Measurements from ENCODE around the gene HHAT.
A peak's percentile ranks its signal among the peaks of the same experiment; 100 is the strongest.
"Not testable (repeated sequence)": the region's sequence is repeated elsewhere in the genome, so short reads cannot be mapped to it uniquely, and the experiment has no call there.

HHAT gene

GRCh38 chr1:210648588-210649269, 320.0 kb downstream of the HHAT start:
- DNase-seq: no peak

GRCh38 chr1:210650403-210650802, 321.7 kb downstream of the HHAT start:
- no peak for DNase-seq

GRCh38 chr1:210652329-210652954, 323.7 kb downstream of the HHAT start:
- DNase-seq: no peak

DNA sequence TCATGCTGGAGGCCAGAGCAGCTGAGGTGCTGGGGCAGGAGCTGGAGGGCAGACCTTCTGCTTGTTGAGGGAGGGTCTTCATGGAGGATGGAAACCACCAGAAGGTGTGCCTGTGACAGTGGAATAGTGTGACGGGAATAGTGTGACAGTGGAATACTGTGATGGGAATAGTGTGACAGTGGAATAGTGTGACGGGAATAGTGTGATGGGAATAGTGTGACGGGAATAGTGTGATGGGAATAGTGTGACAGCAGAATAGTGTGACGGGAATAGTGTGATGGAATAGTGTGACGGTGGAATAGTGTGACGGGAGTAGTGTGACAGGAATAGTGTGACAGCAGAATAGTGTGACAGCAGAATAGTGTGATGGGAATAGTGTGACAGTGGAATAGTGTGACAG, 325.1 kb downstream of the HHAT start:
- DNase-seq: no peak

DNA sequence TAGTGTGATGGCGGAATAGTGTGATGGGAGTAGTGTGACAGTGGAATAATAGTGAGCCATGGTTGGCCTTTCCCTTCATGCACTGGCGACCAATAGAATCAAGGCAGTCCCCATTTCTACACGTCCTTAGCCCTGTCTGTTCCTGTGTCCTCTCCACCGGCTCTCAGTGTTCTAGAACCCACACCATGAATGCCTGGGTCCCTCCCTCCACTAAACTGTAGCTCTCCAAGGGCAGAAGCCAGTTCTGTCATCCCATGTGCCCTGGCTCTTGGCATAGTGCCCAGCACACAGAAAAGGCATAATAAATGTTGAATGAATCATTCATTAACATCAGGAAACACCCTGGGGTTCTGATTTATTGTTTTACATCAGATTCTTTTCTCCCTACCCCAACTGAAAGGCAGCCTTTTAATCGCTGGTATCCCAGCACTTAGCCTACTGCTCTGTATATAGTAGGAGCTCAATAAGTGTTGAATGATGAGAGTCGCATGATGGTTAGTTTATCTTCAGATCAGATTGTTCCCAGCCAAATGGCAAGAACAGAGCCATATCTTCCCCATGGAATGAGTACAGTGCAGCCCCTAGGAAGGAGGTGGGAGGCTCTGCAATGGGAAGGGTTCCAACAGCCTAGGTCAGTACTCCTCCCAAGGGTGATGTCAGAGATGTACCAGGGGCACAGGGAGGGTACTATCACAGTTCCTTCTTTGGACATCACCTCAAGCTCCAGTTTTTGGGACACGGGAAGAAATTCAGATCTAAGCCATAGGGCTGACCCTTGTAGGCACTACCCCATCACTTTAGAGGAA, 325.7 kb downstream of the HHAT start:
- DNase-seq: no peak

- no peak for DNase-seq
Measured at GRCh38 chr1:210655511-210655910, 326.8 kb downstream of the HHAT start.

DNA sequence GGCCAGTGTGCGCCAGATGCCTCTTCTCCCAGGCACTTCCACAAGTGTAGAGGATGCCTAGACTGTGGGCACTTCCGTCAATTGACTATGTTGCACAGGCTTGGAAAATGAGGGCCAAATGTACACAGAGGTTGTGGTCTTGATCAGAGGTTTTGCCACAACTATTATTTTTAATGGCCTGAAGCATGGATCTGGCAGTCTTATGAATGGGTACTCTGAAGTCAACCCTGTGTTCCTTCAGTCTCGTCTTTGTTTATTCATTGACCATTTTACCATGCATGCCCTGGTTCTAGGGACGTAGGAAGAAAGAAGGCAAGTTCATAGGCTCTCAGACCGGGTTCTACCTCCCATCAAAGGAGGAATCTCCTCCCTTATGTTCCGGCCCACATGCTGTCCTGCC, 329.1 kb downstream of the HHAT start:
- DNase-seq: no peak

GRCh38 chr1:210661520-210661919, 332.8 kb downstream of the HHAT start:
- not testable (repeated sequence) for DNase-seq

GRCh38 chr1:210662291-210663050, 333.8 kb downstream of the HHAT start:
- peak; percentile 16 for DNase-seq

DNA sequence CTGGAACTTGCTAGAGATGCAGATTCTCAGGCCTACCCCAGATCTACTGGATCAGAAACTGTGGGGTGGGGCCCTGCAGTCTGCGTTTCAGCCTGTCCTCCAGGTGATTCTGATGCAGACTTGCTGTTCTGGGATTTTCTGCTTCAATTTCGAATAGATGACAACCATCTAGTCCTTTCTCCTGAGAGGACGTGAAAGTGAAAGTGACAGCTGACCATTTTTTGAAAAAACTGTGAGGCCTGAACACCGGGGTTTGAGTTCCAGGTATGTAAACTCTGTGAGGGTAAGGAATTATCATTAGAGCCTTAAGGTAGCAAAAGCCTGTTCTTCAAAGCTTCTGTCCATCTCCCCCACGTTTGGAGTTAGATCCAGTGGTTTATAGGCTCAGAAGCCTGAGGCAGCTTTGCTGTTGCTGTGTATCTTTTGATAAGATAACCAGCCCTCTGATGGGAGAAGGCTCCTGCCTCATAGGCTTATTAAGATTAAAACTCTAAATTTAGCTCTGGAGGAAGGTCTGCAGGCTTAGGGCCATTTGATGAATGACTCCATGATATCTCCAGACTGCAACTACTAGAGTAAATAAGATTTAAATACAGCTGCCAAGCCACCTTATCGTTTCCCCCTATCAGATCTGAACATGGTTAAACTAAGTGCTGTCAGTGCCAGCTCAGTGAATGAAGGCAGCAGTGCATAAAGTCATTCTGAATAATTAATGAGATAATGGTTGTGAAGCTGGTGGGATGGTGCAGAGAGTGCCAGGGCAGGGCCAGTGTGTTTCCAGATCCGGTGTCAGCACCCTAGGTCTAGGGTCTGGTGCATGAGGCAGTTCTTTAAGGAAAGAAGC, 335.2 kb downstream of the HHAT start:
- DNase-seq: no peak

DNA sequence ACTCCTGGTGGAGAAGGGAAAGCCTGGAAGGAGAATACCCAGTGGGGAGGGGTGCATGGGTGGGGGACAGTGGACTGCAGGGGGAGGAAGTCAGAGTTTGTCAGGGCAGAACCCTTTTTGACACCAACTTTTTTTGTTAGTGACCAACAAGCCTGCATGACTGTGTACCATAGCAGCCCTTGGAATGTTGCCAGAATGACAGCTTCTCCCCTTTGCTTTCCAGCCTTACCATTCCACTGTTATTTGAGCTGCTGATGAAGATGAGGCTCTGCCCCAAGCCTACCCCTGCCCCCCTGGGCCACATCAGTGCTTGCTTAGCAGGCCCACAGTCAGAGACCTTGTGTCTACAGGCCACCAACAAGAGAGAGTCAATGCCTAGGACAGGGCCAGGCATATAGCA, 341.2 kb downstream of the HHAT start:
- DNase-seq: no peak

DNA sequence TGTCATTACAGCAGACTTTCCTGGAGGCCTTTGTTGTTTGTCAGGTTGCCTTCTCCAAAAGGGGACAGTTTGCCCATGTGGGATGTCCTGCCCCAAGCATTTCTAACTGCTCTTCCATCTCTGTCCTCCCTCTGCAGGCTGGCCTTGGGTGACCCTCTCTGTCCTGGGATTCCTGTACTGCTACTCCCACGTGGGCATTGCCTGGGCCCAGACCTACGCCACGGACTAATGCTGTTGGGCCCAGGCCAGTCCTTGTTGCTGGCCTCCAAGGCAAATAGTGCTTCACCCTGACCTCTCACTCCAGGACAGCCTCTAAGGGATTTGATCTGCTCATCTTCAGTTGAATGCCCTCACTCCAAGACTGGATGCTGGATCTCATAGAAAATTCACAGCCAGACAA, 345.4 kb downstream of the HHAT start:
- no peak for DNase-seq

- DNase-seq: no peak
Measured at GRCh38 chr1:210676539-210676938, 347.8 kb downstream of the HHAT start.

DNA sequence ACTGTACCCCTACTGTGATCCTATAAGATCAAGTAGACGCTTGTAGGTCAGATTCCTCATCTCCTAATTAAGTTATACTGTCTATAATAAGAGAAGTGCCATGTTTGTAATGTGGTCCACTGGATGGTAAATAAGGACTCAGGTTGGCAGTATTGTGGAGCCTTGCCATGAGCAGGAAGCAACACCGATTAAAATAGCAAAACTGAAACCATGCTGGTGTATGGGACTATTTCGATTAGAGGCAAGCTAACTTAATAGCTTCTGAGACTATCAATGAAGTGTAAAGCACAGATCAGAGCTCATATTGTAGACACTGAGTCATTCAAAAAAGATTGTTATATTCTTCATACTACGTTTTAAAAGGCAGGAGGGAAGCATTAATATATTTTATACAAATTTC, 348.8 kb downstream of the HHAT start:
- no peak for DNase-seq

DNA sequence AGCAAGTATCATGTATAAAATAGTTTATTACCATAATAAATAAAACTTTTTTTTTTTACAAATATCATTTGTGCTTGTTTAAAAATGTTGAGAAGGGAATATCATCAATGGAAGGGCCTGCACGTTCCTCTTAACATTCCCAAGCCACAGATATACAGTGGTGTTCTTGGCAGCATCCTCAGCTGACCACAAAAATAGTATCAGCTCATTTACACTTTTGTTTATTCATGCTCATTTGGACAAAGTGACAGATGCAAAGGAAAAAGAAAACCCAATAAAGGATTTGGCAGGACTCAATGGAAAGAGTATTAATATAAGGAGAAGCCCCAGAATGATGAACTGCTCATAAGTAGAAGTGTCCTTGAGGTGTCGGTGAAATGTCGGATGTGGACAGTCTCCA, 349.6 kb downstream of the HHAT start:
- no peak for DNase-seq

- no peak for DNase-seq
Measured at GRCh38 chr1:210681158-210681557, 352.5 kb downstream of the HHAT start.

DNA sequence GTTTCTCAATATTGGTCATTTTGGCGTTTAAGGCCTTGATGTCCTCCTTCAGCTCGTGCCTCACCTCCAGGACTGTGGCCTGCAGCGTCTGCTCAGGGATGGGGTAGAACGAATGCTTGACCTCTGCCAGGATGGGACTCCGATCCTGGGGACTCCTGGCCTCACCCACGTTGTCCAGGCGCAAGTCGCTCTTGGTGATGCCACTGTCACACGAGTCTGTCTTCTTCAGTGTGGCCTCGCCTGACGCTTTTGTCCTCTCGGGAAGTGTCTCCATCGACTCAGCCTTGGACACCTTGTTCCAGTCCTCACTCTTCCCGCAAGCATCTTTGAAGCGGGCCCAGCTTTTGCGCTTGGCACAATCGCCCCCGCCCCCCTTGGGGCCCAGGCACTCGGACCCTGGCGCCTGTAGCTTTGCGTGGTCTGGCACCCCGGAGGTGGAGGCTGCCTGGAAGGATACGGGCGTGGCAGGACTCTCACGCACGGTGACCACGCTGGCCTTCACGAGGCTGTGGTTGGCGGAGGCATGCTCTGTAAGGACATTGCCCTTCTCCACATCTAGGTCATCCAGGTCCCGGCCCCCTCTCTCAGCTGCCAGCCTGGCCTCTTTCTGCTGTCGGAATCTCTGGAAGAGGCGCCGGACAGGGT, 354.8 kb downstream of the HHAT start:
- no peak for DNase-seq

DNA sequence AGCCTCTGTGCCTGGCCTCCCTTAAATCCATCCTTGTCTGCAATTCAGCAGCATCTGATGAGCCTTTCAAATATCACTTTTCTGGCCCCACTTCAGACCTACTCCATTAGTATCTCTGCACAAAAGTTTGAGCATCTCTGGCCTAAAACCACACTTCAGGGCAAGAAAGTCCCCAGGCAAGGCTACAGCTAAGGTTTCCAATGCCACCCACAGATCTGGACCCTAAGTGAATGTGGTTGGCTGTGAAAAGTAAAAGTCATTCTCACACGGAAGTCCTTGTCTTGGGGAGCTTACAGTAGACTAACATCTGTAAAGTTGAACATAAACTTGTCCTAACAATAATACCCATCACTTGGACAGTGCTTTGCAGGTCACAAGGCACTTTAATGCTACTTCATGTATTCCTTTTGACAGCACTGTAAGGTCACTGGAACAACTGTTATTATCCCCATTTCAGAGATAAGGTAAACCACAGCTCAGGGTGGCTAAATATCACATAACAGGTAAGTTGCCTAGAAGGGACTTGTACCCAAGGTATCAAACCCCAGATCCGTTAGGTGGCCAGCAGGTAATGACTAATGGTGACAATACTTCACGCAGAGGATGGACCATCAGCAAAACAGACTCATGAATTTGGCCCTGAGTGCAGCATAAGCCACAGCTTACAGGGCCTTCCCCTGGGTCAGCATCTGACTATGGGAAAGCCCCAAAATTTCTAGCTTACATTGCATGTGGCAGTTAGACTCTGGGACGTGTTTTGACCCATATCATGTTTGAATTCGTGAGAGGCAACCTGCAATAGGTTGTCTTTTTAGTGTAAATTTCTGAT, 356.0 kb downstream of the HHAT start:
- DNase-seq: no peak

DNA sequence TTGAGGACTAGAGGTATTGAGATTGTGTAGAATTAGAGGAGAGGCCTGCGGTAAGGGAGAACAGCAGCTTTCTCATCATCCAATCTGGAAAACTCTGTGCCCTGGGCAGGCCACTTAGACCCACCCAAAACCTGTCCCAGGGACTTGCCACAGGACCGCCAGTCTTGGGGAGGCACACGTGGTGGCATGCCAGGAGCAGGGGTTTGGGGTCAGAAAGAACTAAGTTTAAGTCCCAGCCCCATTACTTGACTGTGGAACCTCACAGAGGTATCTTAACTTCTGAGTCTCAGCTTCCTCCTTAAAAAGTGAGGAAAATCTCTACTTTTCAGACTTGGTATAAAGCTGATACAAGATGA, 356.6 kb downstream of the HHAT start:
- no peak for DNase-seq

DNA sequence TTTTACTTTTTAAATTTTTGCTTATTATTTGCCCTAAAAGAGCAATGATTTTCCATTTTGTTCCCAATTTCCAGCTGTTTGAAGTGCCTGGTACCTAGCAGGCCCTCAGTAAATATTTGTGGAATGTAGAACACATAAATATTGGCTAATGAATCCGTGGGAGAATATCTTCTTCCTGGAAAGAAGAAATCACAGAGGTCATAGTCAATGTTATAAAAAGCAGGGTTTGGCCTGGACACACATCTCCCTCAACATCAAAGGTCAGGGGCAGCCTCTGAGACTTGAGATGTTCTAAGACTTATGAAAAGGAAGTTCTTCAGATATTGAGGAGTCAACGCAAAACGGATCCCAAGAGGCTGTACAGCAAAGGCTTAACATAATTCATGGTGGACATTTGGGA, 358.1 kb downstream of the HHAT start:
- DNase-seq: no peak
